WTC11 (cell line): ENCODE results near the gene MSANTD1. TPM values are rescaled to one million over a fixed set of nuclear protein-coding genes. Genes with fewer than 3 reads are reported as not detected.

Experiments
- ATAC-seq: fragments of 200-7000 bp; cut with Tn5 transposase; 2 replicates; pipeline ENCODE4 v1.10.0; 2021; ENCODE audit warnings: mild to moderate bottlenecking, moderate library complexity
- CTCF ChIA-PET: fragments of 300-600 bp; sonication (Branson Sonifier 250); formaldehyde crosslinking; loops from one replicate; lab custom pipeline; 2021; ENCODE audit warnings: antibody characterized with exemption; lab: Charles Lee
- POLR2A ChIA-PET: fragments of 350-600 bp; sonication (Branson Sonifier 250); formaldehyde crosslinking; loops from one replicate; lab custom pipeline; 2021; ENCODE audit warnings: antibody characterized with exemption; lab: Charles Lee
- DNase-seq: peaks from one replicate; pipeline ENCODE4 v3.0.0; 2021; ENCODE audit warnings: low spot score
- H3K27ac Mint-ChIP-seq: 2 replicates; pipeline ENCODE4 v1.8.0; 2021; ENCODE audit warnings: mixed read lengths
- H3K27me3 Mint-ChIP-seq: 2 replicates; pipeline ENCODE4 v1.8.0; 2021; ENCODE audit warnings: low read depth, mild to moderate bottlenecking, moderate library complexity, mixed read lengths
- H3K36me3 Mint-ChIP-seq: 2 replicates; pipeline ENCODE4 v1.8.0; 2021; ENCODE audit warnings: mixed read lengths
- H3K4me1 Mint-ChIP-seq: 2 replicates; pipeline ENCODE4 v1.8.0; 2022; ENCODE audit warnings: mixed read lengths
- H3K4me3 Mint-ChIP-seq: 2 replicates; pipeline ENCODE4 v1.8.0; 2021; ENCODE audit warnings: mild to moderate bottlenecking, moderate library complexity, mixed read lengths
- H3K9me3 Mint-ChIP-seq: 2 replicates; pipeline ENCODE4 v1.8.0; 2021; ENCODE audit warnings: mixed read lengths
- ARID4B ChIP-seq: sonication (generic); formaldehyde crosslinking; IDR thresholded peaks from 2 replicates; pipeline ENCODE4 v1.8.0; 2023; ENCODE audit warnings: missing genetic modification reagents, mild to moderate bottlenecking, borderline replicate concordance
- CBFB ChIP-seq: sonication (generic); formaldehyde crosslinking; IDR thresholded peaks from 2 replicates; pipeline ENCODE4 v1.8.1; 2022; ENCODE audit warnings: mild to moderate bottlenecking, low read depth, missing genetic modification reagents
- E2F5 ChIP-seq: sonication (generic); formaldehyde crosslinking; IDR thresholded peaks from 2 replicates; pipeline ENCODE4 v1.8.1; 2022; ENCODE audit warnings: mild to moderate bottlenecking, moderate library complexity, missing genetic modification reagents
- ELF4 ChIP-seq: sonication (generic); formaldehyde crosslinking; IDR thresholded peaks from 2 replicates; pipeline ENCODE4 v1.8.1; 2022; ENCODE audit warnings: low read depth, mild to moderate bottlenecking, moderate library complexity, missing genetic modification reagents
- GTF2I ChIP-seq: fragments of 250-450 bp; sonication (Bioruptor Pico); conservative IDR thresholded peaks from 2 replicates; pipeline ENCODE4 v1.4.0; 2021; ENCODE audit warnings: mild to moderate bottlenecking
- HMGA2 ChIP-seq: fragments of 250-450 bp; sonication (Bioruptor Pico); IDR thresholded peaks from 2 replicates; pipeline ENCODE4 v1.4.0; 2021; ENCODE audit warnings: mild to moderate bottlenecking, moderate library complexity
- KAT7 ChIP-seq: sonication (generic); formaldehyde crosslinking; IDR thresholded peaks from 2 replicates; pipeline ENCODE4 v1.8.1; 2023; ENCODE audit warnings: missing genetic modification reagents, mild to moderate bottlenecking, borderline replicate concordance
- NFE2L1 ChIP-seq: sonication (generic); formaldehyde crosslinking; IDR thresholded peaks from 2 replicates; pipeline ENCODE4 v1.8.1; 2023; ENCODE audit warnings: missing genetic modification reagents
- OVOL2 ChIP-seq: fragments of 250-450 bp; sonication (Bioruptor Pico); IDR thresholded peaks from 2 replicates; pipeline ENCODE4 v1.9.0; 2021; ENCODE audit warnings: mild to moderate bottlenecking, borderline replicate concordance
- TEAD1 ChIP-seq: sonication (generic); formaldehyde crosslinking; IDR thresholded peaks from 2 replicates; pipeline ENCODE4 v1.8.0; 2022; ENCODE audit warnings: mild to moderate bottlenecking, missing genetic modification reagents
- TP53 ChIP-seq: sonication (generic); formaldehyde crosslinking; IDR thresholded peaks from 2 replicates; pipeline ENCODE4 v1.8.1; 2023; ENCODE audit warnings: mild to moderate bottlenecking, missing genetic modification reagents
- USF1 ChIP-seq: sonication (generic); formaldehyde crosslinking; IDR thresholded peaks from 2 replicates; pipeline ENCODE4 v1.8.0; 2022; ENCODE audit warnings: mild to moderate bottlenecking, missing genetic modification reagents
- ZNF219 ChIP-seq: sonication (generic); formaldehyde crosslinking; IDR thresholded peaks from 2 replicates; pipeline ENCODE4 v1.8.0; 2023; ENCODE audit warnings: missing genetic modification reagents, mild to moderate bottlenecking, borderline replicate concordance
- ZNF416 ChIP-seq: fragments of 250-450 bp; sonication (Bioruptor Pico); IDR thresholded peaks from 2 replicates; pipeline ENCODE4 v1.9.0; 2021; ENCODE audit warnings: mild to moderate bottlenecking, inconsistent platforms
- total RNA-seq: library from RNA; stranded (reverse); gene quantifications from 3 replicates; pipeline ENCODE4 v1.2.3, GENCODE V29; 2021
- TF ChIP-seq, protein P1 (sequence below): sonication (generic); formaldehyde crosslinking; IDR thresholded peaks from 2 replicates; pipeline ENCODE4 v1.8.1; 2023; ENCODE audit warnings: mild to moderate bottlenecking, missing genetic modification reagents, borderline replicate concordance
- TF ChIP-seq, protein P2 (sequence below): sonication (generic); formaldehyde crosslinking; IDR thresholded peaks from 2 replicates; pipeline ENCODE4 v1.8.1; 2022; ENCODE audit warnings: low read depth, mild to moderate bottlenecking, moderate library complexity, missing genetic modification reagents, borderline replicate concordance

MSANTD1 gene
- total RNA-seq, 1 experiment from 2014 or later = 0.98 TPM

DNA sequence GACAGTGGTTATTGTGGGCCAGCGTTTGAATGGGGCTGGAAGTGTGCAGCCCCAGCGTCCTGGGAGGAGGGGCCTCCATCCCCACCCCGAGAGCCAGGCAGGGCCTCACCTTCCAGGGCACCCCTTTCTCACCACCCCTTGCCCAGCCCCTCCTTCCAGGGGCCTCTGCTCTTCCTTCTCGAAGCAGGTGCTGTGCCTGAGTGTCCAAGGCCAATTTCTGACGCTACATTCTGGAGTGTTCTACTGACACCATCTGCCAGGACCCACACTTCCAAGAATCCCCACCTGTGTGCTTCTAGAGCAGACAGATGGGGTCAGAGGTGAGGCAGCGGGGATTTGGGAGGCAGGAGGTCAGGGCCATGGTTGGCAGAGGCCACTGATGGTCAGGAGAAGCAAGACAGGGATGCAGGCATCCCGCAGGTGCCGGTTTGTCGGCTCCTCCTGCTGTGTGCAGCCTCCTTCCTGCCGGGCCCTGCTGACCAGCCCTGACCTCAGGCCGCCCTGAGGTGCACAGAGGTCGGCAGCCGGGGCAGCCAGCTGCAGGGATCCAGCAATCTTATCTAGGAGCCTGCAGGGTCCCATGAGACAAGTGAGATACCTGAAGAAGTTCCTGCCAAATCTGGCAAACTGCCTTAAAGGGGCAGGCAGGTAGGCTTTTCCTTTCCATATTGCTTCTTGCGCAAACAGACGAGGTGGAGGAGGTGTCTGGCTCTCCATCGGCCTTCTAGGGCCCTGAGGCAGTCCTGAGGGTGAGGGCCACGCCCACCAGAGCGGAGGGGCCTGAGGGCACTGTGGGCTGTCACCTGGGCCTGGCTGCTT, 18.8 kb downstream of the MSANTD1 start:
- POLR2A ChIA-PET = no interaction called here
- H3K27ac Mint-ChIP-seq = no peak overlapping the region
- H3K4me3 Mint-ChIP-seq = no peak overlapping the region
- H3K9me3 Mint-ChIP-seq = no peaks in the 10 kb centered on the region
- CTCF ChIA-PET = no interaction called here
- peaks cover 9% of the 10 kb centered on the region for H3K4me1 Mint-ChIP-seq
- TF ChIP-seq ZNF416 (CRISPR knock-in tag) (no peak), ZNF219 (no peak), CBFB (CRISPR knock-in tag) (no peak), OVOL2 (CRISPR knock-in tag) (no peak), ELF4 (no peak), TEAD1 (no peak), E2F5 (CRISPR knock-in tag) (no peak), ARID4B (CRISPR knock-in tag) (no peak)
- no peaks in the 10 kb centered on the region for H3K27me3 Mint-ChIP-seq
- no peaks in the 10 kb centered on the region for H3K36me3 Mint-ChIP-seq
- ATAC-seq = peak; percentile 67
- DNase-seq = peak; percentile 41

DNA sequence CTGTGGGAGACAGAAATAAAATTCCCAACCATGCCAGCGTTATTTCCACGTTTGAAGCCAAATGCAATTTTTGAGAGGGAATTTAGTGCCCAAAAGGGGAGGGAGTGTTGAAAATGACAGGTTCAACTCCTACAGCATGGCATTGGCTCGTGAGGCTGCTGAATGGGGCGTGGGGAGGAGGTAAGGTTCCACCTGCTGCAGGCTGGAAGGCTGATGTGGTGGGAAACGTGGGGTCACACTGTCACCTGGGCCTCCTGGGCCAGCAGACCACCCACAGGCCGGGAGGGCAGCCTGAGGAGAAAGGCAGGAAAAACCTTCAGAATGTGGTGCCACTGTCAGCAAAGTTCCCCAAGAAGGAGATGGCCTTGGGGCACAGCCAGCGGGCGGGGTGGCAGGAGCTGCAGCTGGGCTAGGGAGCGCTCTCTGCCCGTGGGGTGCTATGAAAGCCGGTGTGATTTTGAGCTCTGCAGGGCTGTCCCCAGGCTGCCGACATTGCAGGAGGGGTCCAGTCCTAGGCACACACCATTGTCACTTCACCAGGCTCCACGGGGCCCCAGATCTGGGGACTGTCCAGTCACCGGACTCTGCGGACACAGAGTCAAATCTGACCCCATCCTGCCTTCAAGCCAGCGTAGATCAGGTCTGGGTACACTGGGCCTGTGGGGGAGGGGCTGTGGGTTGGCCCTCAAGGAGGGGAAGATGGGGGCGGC, 19.6 kb downstream of the MSANTD1 start:
- H3K9me3 Mint-ChIP-seq = no peaks in the 10 kb centered on the region
- DNase-seq (no peak), ATAC-seq (no peak)
- no peak overlapping the region for H3K27ac Mint-ChIP-seq
- ChIA-PET POLR2A (no interaction called here), CTCF (interaction anchor here (1.6 kb wide), 1 partner anchor 166 kb away, joined by 4 read pairs; no protein-coding TSS in a partner anchor)
- no peaks in the 10 kb centered on the region for H3K36me3 Mint-ChIP-seq
- H3K4me1 Mint-ChIP-seq = peaks cover 9% of the 10 kb centered on the region
- H3K4me3 Mint-ChIP-seq = no peak overlapping the region
- TF ChIP-seq NFE2L1 (CRISPR knock-in tag) = no peak
- no peaks in the 10 kb centered on the region for H3K27me3 Mint-ChIP-seq

DNA sequence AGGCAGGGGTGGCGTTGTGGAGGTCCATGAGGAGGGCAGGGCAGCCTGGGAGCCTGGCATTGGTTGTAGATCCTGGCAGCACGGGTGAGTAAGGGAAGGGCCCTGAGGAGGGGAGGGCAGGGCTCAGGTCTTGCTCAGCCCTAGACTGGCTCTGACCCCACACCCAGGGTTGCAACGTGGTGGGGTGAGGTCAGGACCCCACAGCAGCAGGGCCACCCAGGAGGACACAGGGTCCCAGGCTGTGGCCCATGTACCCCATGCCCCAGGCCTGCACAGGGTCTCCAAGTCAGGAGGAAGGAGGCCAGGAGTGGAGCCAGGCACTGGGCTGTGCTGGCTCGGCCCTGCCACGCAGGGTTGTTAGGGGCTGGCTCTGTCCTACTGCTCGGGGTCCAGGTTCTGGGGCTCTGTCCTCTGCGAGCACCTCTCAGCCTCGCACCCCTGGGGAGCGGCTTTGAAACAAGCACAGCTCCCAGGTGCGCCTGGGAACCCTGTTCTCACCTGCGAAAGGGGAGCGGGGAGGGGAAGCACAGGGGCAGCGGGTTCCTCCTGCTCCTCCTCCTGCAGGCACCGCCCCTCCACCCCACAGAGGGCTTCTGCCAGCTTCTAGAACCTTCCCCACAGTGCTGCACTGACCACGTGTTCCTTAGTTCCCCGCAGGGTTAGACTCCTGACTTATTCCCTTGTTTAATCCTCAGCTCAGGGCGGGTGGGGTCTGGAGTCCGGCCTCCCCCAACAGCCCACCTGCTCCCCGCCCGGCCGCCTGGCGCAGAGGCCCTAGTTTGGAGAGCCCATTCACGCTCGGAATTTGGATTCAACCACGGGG, 20.4 kb downstream of the MSANTD1 start:
- ChIA-PET POLR2A (no interaction called here), CTCF (interaction anchor here (1.3 to 1.6 kb wide), 2 partner anchors 165 to 211 kb away, joined by 3 to 4 read pairs; no protein-coding TSS in a partner anchor)
- ATAC-seq (no peak; the same call in none of the 2 replicates), DNase-seq (peak; percentile 13)
- Mint-ChIP-seq H3K9me3 (no peaks in the 10 kb centered on the region), H3K4me1 (peaks cover 9% of the 10 kb centered on the region), H3K27ac (no peak overlapping the region), H3K4me3 (no peak overlapping the region), H3K36me3 (no peaks in the 10 kb centered on the region), H3K27me3 (no peaks in the 10 kb centered on the region)
- TF ChIP-seq, protein P1, sequence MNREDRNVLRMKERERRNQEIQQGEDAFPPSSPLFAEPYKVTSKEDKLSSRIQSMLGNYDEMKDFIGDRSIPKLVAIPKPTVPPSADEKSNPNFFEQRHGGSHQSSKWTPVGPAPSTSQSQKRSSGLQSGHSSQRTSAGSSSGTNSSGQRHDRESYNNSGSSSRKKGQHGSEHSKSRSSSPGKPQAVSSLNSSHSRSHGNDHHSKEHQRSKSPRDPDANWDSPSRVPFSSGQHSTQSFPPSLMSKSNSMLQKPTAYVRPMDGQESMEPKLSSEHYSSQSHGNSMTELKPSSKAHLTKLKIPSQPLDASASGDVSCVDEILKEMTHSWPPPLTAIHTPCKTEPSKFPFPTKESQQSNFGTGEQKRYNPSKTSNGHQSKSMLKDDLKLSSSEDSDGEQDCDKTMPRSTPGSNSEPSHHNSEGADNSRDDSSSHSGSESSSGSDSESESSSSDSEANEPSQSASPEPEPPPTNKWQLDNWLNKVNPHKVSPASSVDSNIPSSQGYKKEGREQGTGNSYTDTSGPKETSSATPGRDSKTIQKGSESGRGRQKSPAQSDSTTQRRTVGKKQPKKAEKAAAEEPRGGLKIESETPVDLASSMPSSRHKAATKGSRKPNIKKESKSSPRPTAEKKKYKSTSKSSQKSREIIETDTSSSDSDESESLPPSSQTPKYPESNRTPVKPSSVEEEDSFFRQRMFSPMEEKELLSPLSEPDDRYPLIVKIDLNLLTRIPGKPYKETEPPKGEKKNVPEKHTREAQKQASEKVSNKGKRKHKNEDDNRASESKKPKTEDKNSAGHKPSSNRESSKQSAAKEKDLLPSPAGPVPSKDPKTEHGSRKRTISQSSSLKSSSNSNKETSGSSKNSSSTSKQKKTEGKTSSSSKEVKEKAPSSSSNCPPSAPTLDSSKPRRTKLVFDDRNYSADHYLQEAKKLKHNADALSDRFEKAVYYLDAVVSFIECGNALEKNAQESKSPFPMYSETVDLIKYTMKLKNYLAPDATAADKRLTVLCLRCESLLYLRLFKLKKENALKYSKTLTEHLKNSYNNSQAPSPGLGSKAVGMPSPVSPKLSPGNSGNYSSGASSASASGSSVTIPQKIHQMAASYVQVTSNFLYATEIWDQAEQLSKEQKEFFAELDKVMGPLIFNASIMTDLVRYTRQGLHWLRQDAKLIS (CRISPR knock-in tag) = no peak
- TF ChIP-seq USF1 (no peak), ZNF219 (no peak), HMGA2 (no peak), ZNF416 (CRISPR knock-in tag) (no peak), KAT7 (CRISPR knock-in tag) (no peak), GTF2I (CRISPR knock-in tag) (no peak), TP53 (CRISPR knock-in tag) (no peak)
- TF ChIP-seq, protein P2, sequence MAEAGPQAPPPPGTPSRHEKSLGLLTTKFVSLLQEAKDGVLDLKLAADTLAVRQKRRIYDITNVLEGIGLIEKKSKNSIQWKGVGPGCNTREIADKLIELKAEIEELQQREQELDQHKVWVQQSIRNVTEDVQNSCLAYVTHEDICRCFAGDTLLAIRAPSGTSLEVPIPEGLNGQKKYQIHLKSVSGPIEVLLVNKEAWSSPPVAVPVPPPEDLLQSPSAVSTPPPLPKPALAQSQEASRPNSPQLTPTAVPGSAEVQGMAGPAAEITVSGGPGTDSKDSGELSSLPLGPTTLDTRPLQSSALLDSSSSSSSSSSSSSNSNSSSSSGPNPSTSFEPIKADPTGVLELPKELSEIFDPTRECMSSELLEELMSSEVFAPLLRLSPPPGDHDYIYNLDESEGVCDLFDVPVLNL (CRISPR knock-in tag) = no peak
